Measurements from ENCODE around the gene GPRIN3.

GPRIN3 gene

GRCh38 chr4:89307446-89308160 is at the start of gene GPRIN3:
Gene GPRIN3 (minus strand): TSS chr4:89307800. CDS start chr4:89250110, 57,690 bp downstream.
- peak; percentile 54 for DNase-seq

- DNase-seq = no peak
These were observed 49.7 kb upstream of the GPRIN3 start for GRCh38 chr4:89357340-89357739.

GRCh38 chr4:89356086-89356485 is 48.5 kb upstream of the GPRIN3 start:
- DNase-seq = no peak

- no peak for DNase-seq
These were observed 45.9 kb upstream of the GPRIN3 start for GRCh38 chr4:89353514-89353913.

- DNase-seq = no peak
These were observed 44.9 kb upstream of the GPRIN3 start for GRCh38 chr4:89352541-89352940.

DNA sequence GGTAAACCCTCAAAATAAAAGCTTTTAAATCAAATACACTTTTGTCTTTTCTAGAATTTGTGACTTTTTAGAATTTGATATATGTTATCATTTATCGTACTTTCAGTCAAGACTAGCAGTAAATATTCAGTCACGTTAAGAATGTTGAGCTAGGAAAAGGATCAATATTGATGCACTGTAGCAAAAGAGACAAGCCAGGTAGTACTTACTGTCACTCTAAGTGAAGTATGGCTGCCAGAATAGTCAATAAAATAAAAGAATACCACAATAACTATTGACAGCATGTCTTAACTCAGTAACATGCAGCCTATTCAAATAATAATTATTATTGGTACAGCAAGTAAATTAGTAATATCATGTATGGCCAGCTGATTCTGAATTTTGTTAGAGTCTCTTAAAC is 43.6 kb upstream of the GPRIN3 start:
- no peak for DNase-seq

GRCh38 chr4:89347363-89348025 is 39.9 kb upstream of the GPRIN3 start:
- no peak for DNase-seq

DNA sequence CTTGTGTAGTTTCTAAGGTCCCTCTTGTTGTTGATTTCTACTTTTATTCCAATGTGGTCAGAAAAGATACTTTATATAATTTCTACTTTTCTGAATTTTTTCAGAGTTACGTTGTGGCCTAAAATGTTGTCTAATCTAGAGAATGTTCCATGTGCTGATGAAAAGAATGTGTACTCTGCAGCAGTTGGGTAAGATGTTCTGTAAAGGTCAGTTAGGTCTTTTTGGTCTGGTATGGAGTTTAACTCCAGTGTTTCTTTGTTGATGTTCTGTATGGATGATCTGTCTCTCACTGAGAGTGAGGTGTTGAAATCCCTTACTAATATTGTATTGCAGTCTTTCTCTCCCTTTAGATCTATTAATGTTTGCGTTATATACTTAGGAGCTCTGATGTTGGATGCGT is 37.0 kb upstream of the GPRIN3 start:
- no peak for DNase-seq

DNA sequence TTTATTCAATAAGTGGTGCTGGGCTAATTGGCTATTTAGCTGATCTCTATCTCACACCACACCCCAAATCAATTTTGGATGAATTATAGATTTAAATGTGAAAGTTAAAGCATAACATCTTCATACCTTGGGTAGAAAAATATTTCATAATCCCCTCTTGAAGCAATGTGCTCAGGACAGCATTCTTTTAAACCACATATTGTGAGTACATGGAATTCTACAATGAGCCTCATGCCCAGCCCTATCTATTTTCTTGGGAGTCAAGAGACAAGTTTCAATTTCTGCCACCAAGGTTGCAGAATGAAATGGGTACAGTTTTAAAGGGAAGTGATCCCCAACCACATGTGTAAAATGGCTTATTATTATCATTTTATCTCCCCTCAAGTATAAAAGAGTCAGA is 30.6 kb upstream of the GPRIN3 start:
- DNase-seq = no peak

- no peak for DNase-seq
These were observed 30.1 kb upstream of the GPRIN3 start for GRCh38 chr4:89337681-89338080.

DNA sequence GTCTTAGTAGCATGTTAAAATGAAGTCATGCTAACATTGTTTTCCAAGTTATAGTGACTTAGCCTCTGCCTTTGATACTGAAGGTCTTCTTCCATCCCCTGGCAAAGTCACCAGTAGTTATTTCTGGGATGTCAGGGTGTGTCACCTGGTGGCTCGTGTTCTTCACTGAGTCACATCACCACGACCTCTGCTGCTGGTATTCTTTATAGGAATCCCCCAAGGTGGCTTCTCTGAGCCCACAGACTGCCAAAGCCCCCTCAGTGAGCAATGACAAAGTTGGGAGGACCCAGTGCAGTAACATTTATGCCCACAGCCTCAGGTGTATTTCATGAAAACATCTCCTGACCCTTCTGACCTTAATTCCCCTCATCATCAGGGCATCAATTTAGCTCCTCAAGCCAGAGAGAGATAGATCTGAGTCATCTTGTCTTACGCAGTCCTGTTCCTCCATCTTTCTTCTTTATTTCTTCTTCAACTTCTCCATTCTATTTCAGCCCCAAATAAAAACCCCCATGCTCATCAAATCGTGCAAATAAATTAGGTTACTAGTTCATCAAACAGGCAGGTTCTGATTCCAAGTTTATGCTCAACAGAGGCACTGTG is 29.3 kb upstream of the GPRIN3 start:
- no peak for DNase-seq

DNA sequence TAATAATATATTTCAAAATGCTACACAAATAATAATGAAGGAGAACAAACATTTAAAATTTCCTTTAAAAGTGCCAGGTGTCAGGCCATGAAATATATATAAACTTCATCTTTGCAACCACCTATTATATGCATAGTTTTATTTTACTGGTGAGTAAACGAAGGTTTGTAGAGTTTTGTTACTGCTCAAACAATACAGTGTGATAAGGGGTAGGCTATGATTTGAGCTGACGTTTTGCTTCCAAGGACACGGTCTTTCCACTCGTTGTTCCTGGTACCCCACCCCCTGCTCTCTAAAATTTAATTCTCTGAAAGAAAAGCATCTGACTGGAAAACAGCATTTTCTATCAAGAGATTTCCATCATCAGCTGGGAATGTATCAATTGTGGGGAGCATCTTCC is 27.2 kb upstream of the GPRIN3 start:
- no peak for DNase-seq

DNA sequence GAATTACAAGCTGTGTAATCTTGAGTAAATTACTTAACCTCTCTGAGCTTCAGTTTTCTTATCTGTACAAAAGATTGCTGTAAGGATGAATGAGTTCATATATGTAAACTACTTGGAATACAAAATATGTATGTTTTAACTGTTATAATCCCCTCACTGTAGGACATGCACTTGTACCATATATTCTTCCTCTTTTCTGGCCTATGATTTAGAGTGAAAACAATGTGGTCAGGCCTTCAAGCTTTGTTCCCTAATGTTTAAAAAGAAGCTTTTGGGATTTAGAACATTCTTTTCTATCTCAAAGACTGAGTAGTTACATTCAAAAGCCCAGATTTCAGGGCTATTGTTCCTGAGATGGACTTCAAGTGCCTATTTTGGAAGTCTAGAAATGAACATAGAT is 26.7 kb upstream of the GPRIN3 start:
- no peak for DNase-seq

GRCh38 chr4:89331686-89332544 is 24.3 kb upstream of the GPRIN3 start:
- DNase-seq = no peak

GRCh38 chr4:89331197-89331596 is 23.6 kb upstream of the GPRIN3 start:
- no peak for DNase-seq

GRCh38 chr4:89329280-89329679 is 21.7 kb upstream of the GPRIN3 start:
- DNase-seq = no peak

GRCh38 chr4:89324671-89325070 is 17.1 kb upstream of the GPRIN3 start:
- DNase-seq = no peak

- DNase-seq = no peak
These were observed 15.1 kb upstream of the GPRIN3 start for GRCh38 chr4:89322671-89323070.

DNA sequence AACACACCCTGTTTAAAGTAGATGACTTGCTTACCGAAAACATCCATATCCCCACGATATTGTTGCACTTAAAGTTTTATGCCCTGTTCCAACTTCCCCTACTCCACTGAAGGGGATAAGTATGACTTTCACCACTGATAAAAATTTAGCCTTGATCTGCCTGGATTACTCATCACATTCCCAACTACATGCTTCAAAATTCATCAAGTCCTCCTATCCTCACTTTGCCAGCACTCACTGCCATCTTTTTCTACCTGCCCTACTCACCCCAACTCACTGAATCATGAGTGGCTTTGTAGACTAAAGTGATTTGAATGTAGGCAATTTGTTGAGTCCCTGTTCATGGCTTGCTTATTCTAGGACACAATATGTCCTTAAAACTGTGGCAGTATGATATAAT is 12.2 kb upstream of the GPRIN3 start:
- DNase-seq = no peak

DNA sequence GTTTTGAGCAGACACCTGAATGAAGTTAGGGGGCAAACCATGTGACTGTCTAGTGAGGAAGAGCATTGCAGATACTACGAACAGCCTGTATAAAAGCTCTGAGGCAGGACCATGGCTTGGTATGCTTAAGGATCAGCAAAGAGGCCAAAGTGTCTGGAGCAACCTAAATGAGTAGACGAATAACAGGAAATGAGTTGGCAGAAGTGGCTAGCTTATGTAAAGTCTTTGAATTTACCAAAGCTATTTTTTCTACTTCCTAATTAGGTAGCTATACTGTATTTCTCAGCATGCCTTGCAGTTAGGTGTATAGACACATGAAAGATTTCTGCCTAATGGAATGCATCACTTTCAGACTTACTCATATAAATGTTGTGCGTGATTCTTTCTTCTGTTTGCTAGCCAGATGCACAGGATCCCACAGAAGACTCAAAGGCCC is 9.3 kb upstream of the GPRIN3 start:
- DNase-seq = no peak

DNA sequence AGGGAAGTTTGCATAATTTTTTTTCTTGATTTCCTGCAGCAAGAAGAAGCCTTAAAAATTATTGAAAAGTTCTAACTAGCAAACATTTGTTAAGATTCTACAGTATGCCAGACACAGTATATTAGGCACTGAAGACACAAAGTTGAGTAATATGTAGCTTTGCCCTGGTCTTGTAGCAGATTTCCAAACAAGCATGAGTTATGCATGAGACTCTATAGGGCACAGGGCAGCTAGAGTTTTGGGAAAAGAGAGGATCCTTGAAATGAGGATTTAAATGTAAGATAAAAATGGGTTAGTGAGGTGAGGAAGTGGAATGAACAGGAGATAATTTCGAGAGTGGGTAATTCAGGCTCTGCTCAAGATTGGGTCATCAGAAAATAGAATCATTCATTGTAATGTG is 8.6 kb upstream of the GPRIN3 start:
- DNase-seq = no peak

- no peak for DNase-seq
These were observed 6.7 kb upstream of the GPRIN3 start for GRCh38 chr4:89314291-89314690.

- DNase-seq = no peak
These were observed 4.5 kb upstream of the GPRIN3 start for GRCh38 chr4:89312066-89312465.

Data from activated gamma-delta T cell treated with Interleukin-2 at 50 U/mL for 16 hours (primary cell).